Osteoblast (primary cell): Measurements from ENCODE around the gene SZT2. TPM values are rescaled to one million over a fixed set of nuclear protein-coding genes. Genes with fewer than 3 reads are reported as not detected.
"Not testable (repeated sequence)": the region's sequence is repeated elsewhere in the genome, so short reads cannot be mapped to it uniquely, and the experiment has no call there.

Source experiments
- DNase-seq: peaks from one replicate; pipeline ENCODE4 v3.0.0; 2011; ENCODE audit warnings: low spot score, mixed read lengths; ENCODE audit not compliant: insufficient read length; ENCODE audit errors: missing footprints
- H2AFZ ChIP-seq: 2 replicates; pipeline ENCODE4 v1.6.0; 2011; ENCODE audit warnings: mild to moderate bottlenecking, low read length
- H3K27ac ChIP-seq: 2 replicates; pipeline ENCODE4 v1.5.1; 2011; ENCODE audit warnings: mild to moderate bottlenecking, low read depth, low read length, moderate library complexity
- H3K27me3 ChIP-seq: 2 replicates; pipeline ENCODE4 v1.6.0; 2012; ENCODE audit warnings: mild to moderate bottlenecking, control low read depth, inconsistent platforms, low read length, moderate library complexity; ENCODE audit not compliant: insufficient read depth
- H3K36me3 ChIP-seq: 2 replicates; pipeline ENCODE4 v1.5.1; 2011; ENCODE audit warnings: mild to moderate bottlenecking, low read length, control low read depth, moderate library complexity; ENCODE audit not compliant: insufficient read depth
- H3K4me1 ChIP-seq: 2 replicates; pipeline ENCODE4 v1.5.1; 2011; ENCODE audit warnings: mild to moderate bottlenecking, low read length, control low read depth, moderate library complexity; ENCODE audit not compliant: insufficient read depth
- H3K4me2 ChIP-seq: 2 replicates; pipeline ENCODE4 v1.6.0; 2011; ENCODE audit warnings: mild to moderate bottlenecking, low read length; ENCODE audit not compliant: insufficient read depth
- H3K4me3 ChIP-seq: fragments of 200-600 bp; sonication (generic); 3 replicates; pipeline ENCODE4 v1.5.1; 2012; ENCODE audit warnings: mild to moderate bottlenecking, low read length, inconsistent platforms; ENCODE audit not compliant: insufficient read depth
- H3K79me2 ChIP-seq: 2 replicates; pipeline ENCODE4 v1.6.0; 2012; ENCODE audit warnings: mild to moderate bottlenecking, low read length, control low read depth, inconsistent platforms; ENCODE audit not compliant: insufficient read depth
- H3K9me3 ChIP-seq: 2 replicates; pipeline ENCODE4 v1.5.1; 2011; ENCODE audit warnings: low read depth, low read length, control low read depth
- H4K20me1 ChIP-seq: 2 replicates; pipeline ENCODE4 v1.6.0; 2012; ENCODE audit warnings: mild to moderate bottlenecking, low read length, control low read depth; ENCODE audit not compliant: insufficient read depth
- CTCF ChIP-seq: IDR thresholded peaks from 2 replicates; pipeline ENCODE4 v1.5.1; 2011; ENCODE audit warnings: mild to moderate bottlenecking, low read depth, low read length, moderate library complexity; ENCODE audit errors: extremely low read depth
- total RNA-seq: library from RNA; depleted of rRNA; stranded (reverse); fragments of >200 nt; gene quantifications from 2 replicates; pipeline ENCODE4 v1.2.3, GENCODE V29; 2012

SZT2 gene
- total RNA-seq, 1 donor: 42.0 TPM

- Histone ChIP-seq H3K27ac (no peak overlapping the region), H3K36me3 (peaks cover 6% of the 10 kb centered on the region), H3K4me3 (no peak overlapping the region), H2AFZ (no peak overlapping the region), H3K4me2 (no peak overlapping the region), H3K79me2 (peaks cover 90% of the 10 kb centered on the region), H3K9me3 (no peaks in the 10 kb centered on the region), H3K4me1 (peaks cover 20% of the 10 kb centered on the region), H4K20me1 (peaks cover 13% of the 10 kb centered on the region), H3K27me3 (no peaks in the 10 kb centered on the region)
- TF ChIP-seq CTCF: no peak
- no peak for DNase-seq
These were observed 3.0 kb downstream of the SZT2 start for GRCh38 chr1:43392702-43393101.

GRCh38 chr1:43395523-43395922 lies 5.8 kb downstream of the SZT2 start:
- Histone ChIP-seq H3K4me3 (no peak overlapping the region), H3K36me3 (peaks cover 11% of the 10 kb centered on the region), H4K20me1 (no peaks in the 10 kb centered on the region), H3K79me2 (peaks cover 81% of the 10 kb centered on the region), H3K9me3 (no peaks in the 10 kb centered on the region), H3K4me1 (peaks cover 5% of the 10 kb centered on the region), H2AFZ (no peak overlapping the region), H3K27ac (no peak overlapping the region), H3K4me2 (no peak overlapping the region), H3K27me3 (no peaks in the 10 kb centered on the region)
- no peak for DNase-seq
- no peak for TF ChIP-seq CTCF

- H3K4me2 ChIP-seq: no peak overlapping the region
- no peaks in the 10 kb centered on the region for H3K4me1 ChIP-seq
- no peaks in the 10 kb centered on the region for H3K27me3 ChIP-seq
- no peak for DNase-seq
- H3K27ac ChIP-seq: no peak overlapping the region
- no peak for TF ChIP-seq CTCF
- H3K4me3 ChIP-seq: no peak overlapping the region
- no peaks in the 10 kb centered on the region for H3K9me3 ChIP-seq
- no peak overlapping the region for H2AFZ ChIP-seq
- H3K79me2 ChIP-seq: peaks cover 79% of the 10 kb centered on the region
- H4K20me1 ChIP-seq: no peaks in the 10 kb centered on the region
- H3K36me3 ChIP-seq: peaks cover 11% of the 10 kb centered on the region
These were observed 6.4 kb downstream of the SZT2 start for GRCh38 chr1:43396059-43396458.

GRCh38 chr1:43398227-43398626 lies 8.5 kb downstream of the SZT2 start:
- TF ChIP-seq CTCF: no peak
- H3K27ac ChIP-seq: no peak overlapping the region
- no peak for DNase-seq
- no peaks in the 10 kb centered on the region for H3K27me3 ChIP-seq
- peaks cover 13% of the 10 kb centered on the region for H3K36me3 ChIP-seq
- H3K9me3 ChIP-seq: no peaks in the 10 kb centered on the region
- H3K4me3 ChIP-seq: no peak overlapping the region
- no peaks in the 10 kb centered on the region for H3K4me1 ChIP-seq
- no peak overlapping the region for H3K4me2 ChIP-seq
- H4K20me1 ChIP-seq: peaks cover 15% of the 10 kb centered on the region
- H2AFZ ChIP-seq: no peak overlapping the region
- peaks cover 78% of the 10 kb centered on the region for H3K79me2 ChIP-seq

GRCh38 chr1:43400441-43400840 lies 10.7 kb downstream of the SZT2 start:
- H3K4me3 ChIP-seq, DNase-seq, H3K4me2 ChIP-seq, H3K9me3 ChIP-seq, H2AFZ ChIP-seq, H3K4me1 ChIP-seq, H3K27me3 ChIP-seq, H3K27ac ChIP-seq: not testable (repeated sequence)
- peaks cover 35% of the 10 kb centered on the region for H3K36me3 ChIP-seq
- peaks cover 16% of the 10 kb centered on the region for H4K20me1 ChIP-seq
- peaks cover 57% of the 10 kb centered on the region for H3K79me2 ChIP-seq
